Hematopoietic multipotent progenitor cell treated with erythropoietin and hydrocortisone succinate and interleukin-3 and kit ligand, for 4 days (in vitro differentiated cells): Measurements from ENCODE around the gene CACNA2D4.

Source experiments
- DNase-seq: peaks from one replicate; pipeline ENCODE4 v3.0.0-alpha.2; 2015

The CACNA2D4 gene

GRCh38 chr12:1797011-1797901, 121.2 kb downstream of the CACNA2D4 start:
- peak; percentile 82 for DNase-seq

- peak; percentile 81 for DNase-seq
These were observed 121.9 kb downstream of the CACNA2D4 start for GRCh38 chr12:1796515-1797010.

- peak; percentile 97 for DNase-seq
These were observed 122.5 kb downstream of the CACNA2D4 start for GRCh38 chr12:1795785-1796514.

- no peak for DNase-seq
These were observed 123.1 kb downstream of the CACNA2D4 start for GRCh38 chr12:1795221-1795784.

- DNase-seq, result no peak
These were observed 123.9 kb downstream of the CACNA2D4 start for GRCh38 chr12:1794440-1795090.

GRCh38 chr12:1793426-1794210, 124.8 kb downstream of the CACNA2D4 start:
- DNase-seq, result no peak

GRCh38 chr12:1792406-1792805, 126.0 kb downstream of the CACNA2D4 start:
- no peak for DNase-seq

GRCh38 chr12:1791104-1791841, 127.2 kb downstream of the CACNA2D4 start:
- peak; percentile 91 for DNase-seq

- peak; percentile 50 for DNase-seq
These were observed 128.0 kb downstream of the CACNA2D4 start for GRCh38 chr12:1790444-1790843.

GRCh38 chr12:1787714-1788113, 130.7 kb downstream of the CACNA2D4 start:
- DNase-seq, result no peak

- DNase-seq, result no peak
These were observed 136.2 kb downstream of the CACNA2D4 start for GRCh38 chr12:1782215-1782614.

- DNase-seq, result peak; percentile 15
These were observed 136.7 kb downstream of the CACNA2D4 start for GRCh38 chr12:1781772-1782171.

- DNase-seq, result no peak
These were observed 138.7 kb downstream of the CACNA2D4 start for GRCh38 chr12:1779783-1780182.

GRCh38 chr12:1778911-1779310, 139.5 kb downstream of the CACNA2D4 start:
- DNase-seq, result no peak

- no peak for DNase-seq
These were observed 140.7 kb downstream of the CACNA2D4 start for GRCh38 chr12:1777798-1778197.

GRCh38 chr12:1776170-1776921, 142.1 kb downstream of the CACNA2D4 start:
- DNase-seq, result peak; percentile 19

- DNase-seq, result no peak
These were observed 144.4 kb downstream of the CACNA2D4 start for GRCh38 chr12:1773937-1774655.

- DNase-seq, result no peak
These were observed 148.5 kb downstream of the CACNA2D4 start for GRCh38 chr12:1769809-1770494.

GRCh38 chr12:1768615-1769014, 149.8 kb downstream of the CACNA2D4 start:
- no peak for DNase-seq
